Neural cell (in vitro differentiated cells): ENCODE data around the gene SERTAD3. TPM values are rescaled to one million over a fixed set of nuclear protein-coding genes. Genes with fewer than 3 reads are reported as not detected.

Source experiments
- H2AFZ ChIP-seq: fragments of 200-600, 300-800 bp; sonication (generic), shearing (Covaris generic); 2 replicates; pipeline ENCODE4 v1.6.0; 2014; ENCODE audit warnings: low read depth, mild to moderate bottlenecking, antibody characterized with exemption, low read length, moderate library complexity
- H3F3A ChIP-seq: fragments of 200-600 bp; shearing (Covaris generic); 2 replicates; pipeline ENCODE4 v1.6.1; 2016; ENCODE audit warnings: mild to moderate bottlenecking, moderate library complexity, mixed read lengths, antibody characterized with exemption, low read length; ENCODE audit not compliant: insufficient read depth, poor library complexity, severe bottlenecking
- H3K27ac ChIP-seq: fragments of 200-600, 300-800 bp; sonication (generic), shearing (Covaris generic); 2 replicates; pipeline ENCODE4 v1.5.1; 2014; ENCODE audit warnings: mild to moderate bottlenecking, low read length, moderate library complexity
- H3K27me3 ChIP-seq: fragments of 300-800, 200-600 bp; sonication (generic), shearing (Covaris generic); 2 replicates; pipeline ENCODE4 v1.6.0; 2014; ENCODE audit warnings: mild to moderate bottlenecking, low read depth, low read length, moderate library complexity; ENCODE audit not compliant: insufficient read depth
- H3K36me3 ChIP-seq: fragments of 300-800, 200-600 bp; sonication (generic), shearing (Covaris generic); 2 replicates; pipeline ENCODE4 v1.5.1; 2014; ENCODE audit warnings: mild to moderate bottlenecking, antibody characterized with exemption, low read length, moderate library complexity; ENCODE audit not compliant: insufficient read depth
- H3K4me2 ChIP-seq: fragments of 300-800, 200-600 bp; sonication (generic), shearing (Covaris generic); 2 replicates; pipeline ENCODE4 v1.6.0; 2014; ENCODE audit warnings: mild to moderate bottlenecking, low read length
- H3K4me3 ChIP-seq: fragments of 300-800, 200-600 bp; sonication (generic), shearing (Covaris generic); 2 replicates; pipeline ENCODE4 v1.5.1; 2014; ENCODE audit warnings: mild to moderate bottlenecking, low read length, moderate library complexity
- H3K79me2 ChIP-seq: fragments of 200-600 bp; shearing (Covaris generic); replicated peaks from 2 replicates; pipeline ENCODE4 v1.6.0; 2014; ENCODE audit warnings: mild to moderate bottlenecking, low read length, moderate library complexity; ENCODE audit not compliant: insufficient read depth
- H3K9ac ChIP-seq: fragments of 300-800, 200-600 bp; sonication (generic), shearing (Covaris generic); 2 replicates; pipeline ENCODE4 v1.6.1; 2016; ENCODE audit warnings: mild to moderate bottlenecking, low read length, mixed read lengths
- H3K9me2 ChIP-seq: fragments of 200-600 bp; shearing (Covaris generic); 2 replicates; pipeline ENCODE4 v1.6.1; 2016; ENCODE audit warnings: mild to moderate bottlenecking, low read length, mixed read lengths; ENCODE audit not compliant: insufficient read depth
- H3K9me3 ChIP-seq: fragments of 200-600, 300-800 bp; sonication (generic), shearing (Covaris generic); 2 replicates; pipeline ENCODE4 v1.6.1; 2016; ENCODE audit warnings: mild to moderate bottlenecking, mixed run types, low read length, moderate library complexity, mixed read lengths
- H4K20me1 ChIP-seq: fragments of 200-600 bp; shearing (Covaris generic); 2 replicates; pipeline ENCODE4 v1.6.1; 2016; ENCODE audit warnings: mild to moderate bottlenecking, mixed run types; ENCODE audit not compliant: insufficient read depth
- EP300 ChIP-seq: fragments of 450-650 bp; conservative IDR thresholded peaks from 2 replicates; pipeline ENCODE4 v1.6.1; 2014; ENCODE audit warnings: antibody characterized with exemption, mild to moderate bottlenecking, moderate library complexity; ENCODE audit not compliant: poor library complexity, severe bottlenecking
- EZH2 ChIP-seq: fragments of 200-600, 300-800 bp; shearing (Covaris generic), sonication (generic); IDR thresholded peaks from 2 replicates; pipeline ENCODE4 v1.6.1; 2014; ENCODE audit warnings: antibody characterized with exemption, low read length, borderline replicate concordance, mild to moderate bottlenecking; ENCODE audit not compliant: insufficient read depth, poor library complexity, severe bottlenecking
- MXI1 ChIP-seq: fragments of 450-650 bp; conservative IDR thresholded peaks from 2 replicates; pipeline ENCODE4 v1.6.1; 2014; ENCODE audit warnings: antibody characterized with exemption, mild to moderate bottlenecking; ENCODE audit not compliant: poor library complexity, severe bottlenecking
- POLR2AphosphoS5 ChIP-seq: IDR thresholded peaks from 2 replicates; pipeline ENCODE4 v1.6.1; 2012
- RAD21 ChIP-seq: fragments of 450-650 bp; conservative IDR thresholded peaks from 2 replicates; pipeline ENCODE4 v1.6.1; 2014; ENCODE audit warnings: antibody characterized with exemption, mild to moderate bottlenecking, moderate library complexity
- REST ChIP-seq: IDR thresholded peaks from 2 replicates; pipeline ENCODE4 v1.6.1; 2012; ENCODE audit warnings: borderline replicate concordance
- SMC3 ChIP-seq: fragments of 450-650 bp; conservative IDR thresholded peaks from 2 replicates; pipeline ENCODE4 v1.6.1; 2014; ENCODE audit warnings: antibody characterized with exemption, mild to moderate bottlenecking, moderate library complexity; ENCODE audit not compliant: poor library complexity
- TAF1 ChIP-seq: IDR thresholded peaks from 2 replicates; pipeline ENCODE4 v1.6.1; 2012; ENCODE audit warnings: low read depth
- polyA plus RNA-seq: library from polyadenylated mRNA; depleted of rRNA; stranded (reverse); fragments of >200 nt; gene quantifications from 2 replicates; pipeline ENCODE4 v1.2.3, GENCODE V29; 2014
- TF ChIP-seq, protein P1 (sequence below): fragments of 450-650 bp; IDR thresholded peaks from 2 replicates; pipeline ENCODE4 v1.5.1; 2014; ENCODE audit warnings: antibody characterized with exemption, mild to moderate bottlenecking, moderate library complexity; ENCODE audit not compliant: poor library complexity, severe bottlenecking

SERTAD3 gene
- polyA plus RNA-seq, 1 donor from 2014 or later, result 7.6 TPM

DNA sequence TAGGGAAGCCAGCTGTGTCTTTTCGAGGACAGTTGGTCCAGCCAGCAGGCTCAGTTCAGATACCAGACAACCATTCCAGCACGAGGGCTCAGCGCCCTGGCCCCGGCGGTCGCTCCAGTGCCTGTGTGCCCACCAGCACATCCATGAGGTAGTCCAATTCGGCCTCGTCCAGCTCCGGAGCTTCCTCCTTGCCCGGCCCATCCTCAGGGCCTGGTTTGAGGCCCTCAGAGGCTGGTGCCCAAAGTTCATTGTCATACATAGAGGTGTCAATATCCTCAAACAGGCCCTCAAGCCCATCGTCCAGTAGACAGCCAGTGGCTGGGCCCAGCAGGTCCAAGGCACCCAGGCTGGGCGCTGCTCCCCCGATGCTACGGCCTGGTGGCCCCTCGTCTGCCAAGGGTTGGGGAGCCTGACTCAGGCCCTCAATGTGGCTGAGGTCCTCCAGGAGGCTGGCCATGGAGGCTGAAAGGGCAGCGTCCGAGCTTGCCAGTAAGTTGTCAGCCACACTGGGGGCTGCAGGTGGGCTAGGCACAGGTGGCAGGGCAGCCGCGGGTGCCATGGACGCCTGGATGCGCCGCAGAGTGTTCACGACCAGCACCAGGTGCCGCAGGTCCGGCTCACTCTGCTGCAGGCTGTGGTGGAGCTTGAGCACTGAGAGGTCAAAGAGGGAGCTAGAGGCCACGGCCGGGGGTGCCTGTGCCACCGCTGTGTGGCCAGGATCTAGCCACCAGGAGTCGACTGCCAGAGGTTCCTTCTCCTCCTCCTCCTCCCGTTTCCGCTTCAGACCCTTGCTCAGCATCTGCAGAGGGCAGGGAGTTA, 21.2 kb downstream of the SERTAD3 start:
- H3K79me2 ChIP-seq, result no peaks in the 10 kb centered on the region
- no peak overlapping the region for H3K9ac ChIP-seq
- TF ChIP-seq SMC3, result no peak
- TF ChIP-seq RAD21, result no peak
- no peak for TF ChIP-seq EP300
- no peak for TF ChIP-seq MXI1
- TF ChIP-seq, protein P1, sequence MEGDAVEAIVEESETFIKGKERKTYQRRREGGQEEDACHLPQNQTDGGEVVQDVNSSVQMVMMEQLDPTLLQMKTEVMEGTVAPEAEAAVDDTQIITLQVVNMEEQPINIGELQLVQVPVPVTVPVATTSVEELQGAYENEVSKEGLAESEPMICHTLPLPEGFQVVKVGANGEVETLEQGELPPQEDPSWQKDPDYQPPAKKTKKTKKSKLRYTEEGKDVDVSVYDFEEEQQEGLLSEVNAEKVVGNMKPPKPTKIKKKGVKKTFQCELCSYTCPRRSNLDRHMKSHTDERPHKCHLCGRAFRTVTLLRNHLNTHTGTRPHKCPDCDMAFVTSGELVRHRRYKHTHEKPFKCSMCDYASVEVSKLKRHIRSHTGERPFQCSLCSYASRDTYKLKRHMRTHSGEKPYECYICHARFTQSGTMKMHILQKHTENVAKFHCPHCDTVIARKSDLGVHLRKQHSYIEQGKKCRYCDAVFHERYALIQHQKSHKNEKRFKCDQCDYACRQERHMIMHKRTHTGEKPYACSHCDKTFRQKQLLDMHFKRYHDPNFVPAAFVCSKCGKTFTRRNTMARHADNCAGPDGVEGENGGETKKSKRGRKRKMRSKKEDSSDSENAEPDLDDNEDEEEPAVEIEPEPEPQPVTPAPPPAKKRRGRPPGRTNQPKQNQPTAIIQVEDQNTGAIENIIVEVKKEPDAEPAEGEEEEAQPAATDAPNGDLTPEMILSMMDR, result no peak
- no peak for TF ChIP-seq REST
- TF ChIP-seq EZH2, result no peak
- TF ChIP-seq POLR2AphosphoS5, result no peak
- no peak for TF ChIP-seq TAF1
- H2AFZ ChIP-seq, result no peak overlapping the region
- no peak overlapping the region for H3K27ac ChIP-seq
- H3K4me2 ChIP-seq, result no peak overlapping the region
- H3K27me3 ChIP-seq, result no peaks in the 10 kb centered on the region
- H3F3A ChIP-seq, result no peaks in the 10 kb centered on the region
- no peaks in the 10 kb centered on the region for H3K9me2 ChIP-seq
- no peak overlapping the region for H3K4me3 ChIP-seq
- no peaks in the 10 kb centered on the region for H4K20me1 ChIP-seq
- no peaks in the 10 kb centered on the region for H3K36me3 ChIP-seq
- H3K9me3 ChIP-seq, result no peaks in the 10 kb centered on the region

- Histone ChIP-seq H3K4me2 (no peak overlapping the region), H2AFZ (no peak overlapping the region), H4K20me1 (no peaks in the 10 kb centered on the region), H3K9ac (no peak overlapping the region), H3F3A (no peaks in the 10 kb centered on the region), H3K27ac (no peak overlapping the region), H3K9me3 (no peaks in the 10 kb centered on the region), H3K4me3 (no peak overlapping the region), H3K79me2 (no peaks in the 10 kb centered on the region), H3K36me3 (no peaks in the 10 kb centered on the region), H3K27me3 (no peaks in the 10 kb centered on the region), H3K9me2 (no peaks in the 10 kb centered on the region)
- TF ChIP-seq POLR2AphosphoS5, result no peak
- no peak for TF ChIP-seq TAF1
- no peak for TF ChIP-seq EZH2
- TF ChIP-seq, protein P1, result no peak
- TF ChIP-seq SMC3, result no peak
- TF ChIP-seq MXI1, result no peak
- no peak for TF ChIP-seq EP300
- no peak for TF ChIP-seq REST
Measured at GRCh38 chr19:40421993-40422747, 22.0 kb downstream of the SERTAD3 start.
